Caco-2 (cell line): ENCODE data around the gene IL17RB. TPM values are rescaled to one million over a fixed set of nuclear protein-coding genes. Genes with fewer than 3 reads are reported as not detected.

ENCODE experiments used
- BruUV-seq: library from RNA; stranded (reverse); fragments of 400-500 nt; replicated peaks from 2 replicates; lab custom pipeline; 2021; lab: Mats Ljungman, UMichigan
- CTCF ChIA-PET: fragments of 300-600 bp; sonication (Branson Sonifier 250); formaldehyde crosslinking; loops from one replicate; lab custom pipeline; 2022; ENCODE audit warnings: antibody characterized with exemption; lab: Charles Lee
- POLR2A ChIA-PET: fragments of 300-600 bp; sonication (Branson Sonifier 250); formaldehyde crosslinking; loops from one replicate; lab custom pipeline; 2022; ENCODE audit warnings: antibody characterized with exemption; lab: Charles Lee
- DNase-seq, 2 experiments: peaks; one replicate each; pipeline versions ENCODE4 v3.0.0 to v3.0.0-alpha.2; 2020 to 2022
- H3K27me3 ChIP-seq: replicated peaks from 2 replicates; pipeline ENCODE4 v1.6.0; 2011; ENCODE audit warnings: low read length; ENCODE audit not compliant: control insufficient read depth, insufficient read depth
- H3K36me3 ChIP-seq: 2 replicates; pipeline ENCODE4 v1.5.1; 2011; ENCODE audit warnings: low read length; ENCODE audit not compliant: control insufficient read depth, insufficient read depth
- H3K4me1 ChIP-seq: fragments of 250-450 bp; sonication (Bioruptor Pico); 2 replicates; pipeline ENCODE4 v1.5.1; 2020; ENCODE audit warnings: mild to moderate bottlenecking
- H3K4me3 ChIP-seq: 2 replicates; pipeline ENCODE4 v1.5.1; 2011; ENCODE audit warnings: low read depth, mild to moderate bottlenecking, control low read depth, low read length
- H3K9me3 ChIP-seq: fragments of 250-450 bp; sonication (Bioruptor Pico); 2 replicates; pipeline ENCODE4 v1.5.1; 2020; ENCODE audit warnings: mild to moderate bottlenecking, moderate library complexity
- H3K27ac Mint-ChIP-seq: one replicate; pipeline ENCODE4 v1.8.0; 2022; ENCODE audit warnings: mixed read lengths; ENCODE audit not compliant: unreplicated experiment
- H3K27me3 Mint-ChIP-seq: one replicate; pipeline ENCODE4 v1.8.0; 2022; ENCODE audit warnings: mixed read lengths; ENCODE audit not compliant: insufficient read depth, unreplicated experiment
- H3K36me3 Mint-ChIP-seq: one replicate; pipeline ENCODE4 v1.8.0; 2022; ENCODE audit warnings: mild to moderate bottlenecking, mixed read lengths; ENCODE audit not compliant: insufficient read depth, unreplicated experiment
- H3K4me1 Mint-ChIP-seq: one replicate; pipeline ENCODE4 v1.8.0; 2022; ENCODE audit warnings: low read depth, mixed read lengths; ENCODE audit not compliant: unreplicated experiment
- H3K4me3 Mint-ChIP-seq: one replicate; pipeline ENCODE4 v1.8.0; 2022; ENCODE audit warnings: mild to moderate bottlenecking, moderate library complexity, mixed read lengths; ENCODE audit not compliant: unreplicated experiment
- H3K9me3 Mint-ChIP-seq: one replicate; pipeline ENCODE4 v1.8.0; 2022; ENCODE audit warnings: mixed read lengths; ENCODE audit not compliant: unreplicated experiment
- CTCF ChIP-seq, 2 experiments: fragments of 200-600 bp in 1 of 2; IDR thresholded peaks; 1 replicate in 1 of 2; 2 replicates in 1 of 2; pipeline versions ENCODE4 v1.5.1 to v1.8.0; 2011 to 2022; ENCODE audit warnings: antibody characterized with exemption in 1 of 2, control low read depth in 1 of 2, inconsistent platforms in 1 of 2, low read depth in 1 of 2, low read length in 1 of 2, mild to moderate bottlenecking in 1 of 2, moderate library complexity in 1 of 2; ENCODE audit not compliant: insufficient read depth in 1 of 2, severe bottlenecking in 1 of 2, unreplicated experiment in 1 of 2
- intact Hi-C: fragments of 100-400 bp; cut with micrococcal nuclease; formaldehyde crosslinking; loops from one replicate; pipeline ENCODE4 v1.10.0; 2022; ENCODE audit not compliant: unreplicated experiment
- total RNA-seq: library from RNA; stranded (reverse); gene quantifications from 2 replicates; pipeline ENCODE4 v1.2.3, GENCODE V29; 2022

The IL17RB gene
- total RNA-seq, 1 experiment from 2014 or later, result 27.5 TPM

DNA sequence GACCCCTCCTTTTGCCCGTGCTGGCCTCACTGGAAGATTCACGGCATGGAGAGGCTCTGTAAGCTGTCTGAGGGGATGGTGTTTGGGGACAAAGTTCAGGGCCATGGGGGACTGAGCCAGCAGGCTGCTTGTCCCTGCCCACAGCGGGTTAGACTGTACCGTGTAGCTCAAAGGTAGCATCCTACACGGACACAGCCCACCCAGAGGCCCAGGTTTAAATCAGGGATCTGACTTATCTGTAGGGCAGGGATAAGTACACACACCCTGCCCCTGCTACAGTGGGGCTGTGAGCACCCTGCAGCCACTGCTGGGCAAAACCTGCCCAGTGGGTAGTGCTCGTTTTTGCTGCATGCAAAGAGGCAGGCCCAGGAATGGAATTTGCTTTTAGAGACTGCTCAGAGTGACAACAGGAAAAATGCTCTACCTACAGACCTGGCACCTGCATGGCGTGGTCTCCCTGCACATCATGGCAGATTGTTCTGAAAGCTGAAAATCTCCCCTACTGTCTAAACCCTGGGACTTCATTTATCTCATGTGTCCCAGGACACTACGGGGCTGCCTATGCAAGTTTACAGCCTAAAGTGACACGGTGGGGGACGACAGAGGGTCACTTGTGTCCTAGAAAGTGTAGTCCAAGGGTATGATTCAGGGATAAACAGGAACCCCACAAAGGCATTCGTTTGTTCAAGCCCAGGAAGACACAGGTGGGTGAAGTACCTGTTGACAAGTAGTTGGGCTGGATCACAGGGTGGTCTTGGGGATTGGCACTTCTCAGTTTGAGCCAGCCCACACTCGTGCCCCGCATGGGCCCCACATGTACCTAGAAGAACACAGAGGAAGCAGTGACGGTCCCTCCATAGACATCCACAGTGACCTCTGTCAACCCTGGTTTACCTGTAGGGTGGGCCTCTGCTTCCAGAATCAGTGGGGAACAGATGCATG lies 27.9 kb upstream of the IL17RB start:
- Histone ChIP-seq H3K36me3 (peaks cover 18% of the 10 kb centered on the region), H3K9me3 (no peaks in the 10 kb centered on the region), H3K27me3 (no peaks in the 10 kb centered on the region), H3K4me3 (no peak overlapping the region), H3K4me1 (no peaks in the 10 kb centered on the region)
- ChIA-PET POLR2A (no interaction called here), CTCF (no interaction called here)
- intact Hi-C loops, result no loop called here
- TF ChIP-seq CTCF (IDR thresholded peaks at IDR 0.05; ENCODE audit: insufficient read depth in 1 of 2, low read depth in 1 of 2, low read length in 1 of 2, severe bottlenecking in 1 of 2, unreplicated experiment in 1 of 2), result no peak
- H3K27ac Mint-ChIP-seq, result no peak overlapping the region
- H3K4me3 Mint-ChIP-seq, result no peak overlapping the region
- no peaks in the 10 kb centered on the region for H3K4me1 Mint-ChIP-seq
- no peaks in the 10 kb centered on the region for H3K9me3 Mint-ChIP-seq
- H3K27me3 Mint-ChIP-seq, result no peaks in the 10 kb centered on the region
- no peak for DNase-seq
- peaks cover 8% of the 10 kb centered on the region for H3K36me3 Mint-ChIP-seq
- BruUV-seq, result no TSS peak

GRCh38 chr3:53819163-53819868 lies 27.1 kb upstream of the IL17RB start:
- Histone ChIP-seq H3K27me3 (no peaks in the 10 kb centered on the region), H3K4me1 (no peaks in the 10 kb centered on the region), H3K9me3 (no peaks in the 10 kb centered on the region), H3K36me3 (peaks cover 18% of the 10 kb centered on the region), H3K4me3 (no peak overlapping the region)
- no peak overlapping the region for H3K27ac Mint-ChIP-seq
- intact Hi-C loops, result no loop called here
- ChIA-PET POLR2A (no interaction called here), CTCF (no interaction called here)
- H3K4me3 Mint-ChIP-seq, result no peak overlapping the region
- no peaks in the 10 kb centered on the region for H3K4me1 Mint-ChIP-seq
- DNase-seq, result no peak
- H3K36me3 Mint-ChIP-seq, result peaks cover 8% of the 10 kb centered on the region
- BruUV-seq, result no TSS peak
- no peaks in the 10 kb centered on the region for H3K9me3 Mint-ChIP-seq
- H3K27me3 Mint-ChIP-seq, result no peaks in the 10 kb centered on the region
- no peak for TF ChIP-seq CTCF (IDR thresholded peaks at IDR 0.05; ENCODE audit: insufficient read depth in 1 of 2, low read depth in 1 of 2, low read length in 1 of 2, severe bottlenecking in 1 of 2, unreplicated experiment in 1 of 2)

GRCh38 chr3:53820084-53820483 lies 26.3 kb upstream of the IL17RB start:
- ChIA-PET POLR2A (no interaction called here), CTCF (no interaction called here)
- no peaks in the 10 kb centered on the region for H3K27me3 ChIP-seq
- peaks cover 6% of the 10 kb centered on the region for H3K36me3 Mint-ChIP-seq
- intact Hi-C loops, result no loop called here
- no peaks in the 10 kb centered on the region for H3K9me3 Mint-ChIP-seq
- no peak for TF ChIP-seq CTCF (IDR thresholded peaks at IDR 0.05; ENCODE audit: insufficient read depth in 1 of 2, low read depth in 1 of 2, low read length in 1 of 2, severe bottlenecking in 1 of 2, unreplicated experiment in 1 of 2)
- H3K4me1 ChIP-seq, result 0 out of 2 replicates have a peak, but pooled peaks cover 3% of the 10 kb centered on the region
- no peak overlapping the region for H3K27ac Mint-ChIP-seq
- BruUV-seq, result no TSS peak
- no peaks in the 10 kb centered on the region for H3K9me3 ChIP-seq
- no peak for DNase-seq
- H3K4me3 ChIP-seq, result no peak overlapping the region
- peaks cover 2% of the 10 kb centered on the region for H3K4me1 Mint-ChIP-seq
- H3K27me3 Mint-ChIP-seq, result no peaks in the 10 kb centered on the region
- H3K36me3 ChIP-seq, result peaks cover 17% of the 10 kb centered on the region
- no peak overlapping the region for H3K4me3 Mint-ChIP-seq
